K562 (cell line): Measurements from ENCODE around the gene CDK5R1. TPM values are rescaled to one million over a fixed set of nuclear protein-coding genes. Genes with fewer than 3 reads are reported as not detected.
A peak's percentile ranks its signal among the peaks of the same experiment; 100 is the strongest.

Experiments
- CBX8 ChIP-seq: fragments of 200-600 bp; sonication (generic); IDR thresholded peaks from 2 replicates; pipeline ENCODE4 v1.6.1; 2012; ENCODE audit warnings: borderline replicate concordance, mixed run types, low read depth, mild to moderate bottlenecking, moderate library complexity, mixed read lengths, low read length, control low read depth, inconsistent platforms; ENCODE audit not compliant: poor library complexity, severe bottlenecking; ENCODE audit errors: extremely low read depth
- COPS2 ChIP-seq: fragments of 450-650 bp; conservative IDR thresholded peaks from 2 replicates; pipeline ENCODE4 v1.6.1; 2016; ENCODE audit warnings: mild to moderate bottlenecking, moderate library complexity
- CREB3L1 ChIP-seq: fragments of 450-650 bp; IDR thresholded peaks from 2 replicates; pipeline ENCODE4 v1.6.1; 2014; ENCODE audit warnings: low read depth, mild to moderate bottlenecking, moderate library complexity, borderline replicate concordance
- ETS2 ChIP-seq: IDR thresholded peaks from 2 replicates; pipeline ENCODE4 v1.6.1; 2016; ENCODE audit warnings: borderline replicate concordance, missing genetic modification characterization, mild to moderate bottlenecking, moderate library complexity, missing compliant biosample characterization; ENCODE audit not compliant: poor library complexity, severe bottlenecking
- GTF2E2 ChIP-seq: fragments of 200-800 bp; sonication (Bioruptor generic); IDR thresholded peaks from 2 replicates; pipeline ENCODE4 v1.6.1; 2016; ENCODE audit warnings: missing genetic modification characterization, missing compliant biosample characterization
- RBM15 ChIP-seq: fragments of 200-400 bp; formaldehyde crosslinking; IDR thresholded peaks from 2 replicates; pipeline ENCODE4 v1.6.1; 2018; ENCODE audit warnings: mild to moderate bottlenecking, low read length, moderate library complexity; ENCODE audit not compliant: insufficient read depth
- SRF ChIP-seq, 2 experiments: fragments of 250-450, 450-650 bp in 1 of 2; sonication (Bioruptor Pico) in 1 of 2; sonication (generic) in 1 of 2; formaldehyde crosslinking; IDR thresholded peaks; 2 replicates each; pipeline versions ENCODE4 v1.5.0 to v1.5.1; 2020 to 2022; ENCODE audit warnings: mild to moderate bottlenecking in 1 of 2, missing genetic modification reagents in 1 of 2
- TBL1XR1 ChIP-seq, 2 experiments: IDR thresholded peaks; 2 replicates each; pipeline ENCODE4 v1.6.1; 2012; ENCODE audit warnings: improper control_type of control experiment in 2 of 2, low read length in 2 of 2, mild to moderate bottlenecking in 1 of 2
- TOE1 ChIP-seq, 2 experiments: fragments of 450-650 bp in 1 of 2; sonication (generic) in 1 of 2; formaldehyde crosslinking in 1 of 2; IDR thresholded peaks; 2 replicates each; pipeline versions ENCODE4 v1.7.1 to v1.8.0; 2016 to 2022; ENCODE audit warnings: borderline replicate concordance in 2 of 2, mild to moderate bottlenecking in 2 of 2, antibody characterized with exemption in 1 of 2, inconsistent platforms in 1 of 2, low read depth in 1 of 2, missing genetic modification reagents in 1 of 2, moderate library complexity in 1 of 2
- TRIM28 ChIP-seq: fragments of 450-650 bp; IDR thresholded peaks from 2 replicates; pipeline ENCODE4 v1.6.1; 2017
- YY1 ChIP-seq, 3 experiments: IDR thresholded peaks; 2 replicates each; pipeline ENCODE4 v1.6.1; 2011; ENCODE audit warnings: low read length in 2 of 3, mild to moderate bottlenecking in 2 of 3, moderate library complexity in 2 of 3, borderline replicate concordance in 1 of 3, control low read depth in 1 of 3, low read depth in 1 of 3; ENCODE audit not compliant: insufficient read depth in 3 of 3, insufficient replicate concordance in 2 of 3, control insufficient read depth in 1 of 3, insufficient read length in 1 of 3; ENCODE audit errors: extremely low read depth in 1 of 3
- ZBTB34 ChIP-seq: fragments of 250-450 bp; sonication (Bioruptor Pico); IDR thresholded peaks from 2 replicates; pipeline ENCODE4 v1.8.0; 2021; ENCODE audit warnings: mild to moderate bottlenecking, moderate library complexity
- polyA plus RNA-seq, 8 experiments: library from polyadenylated mRNA; depleted of rRNA in 4 of 8; stranded (reverse) in 5 of 8; unstranded in 3 of 8; fragments of >200 nt; fragmentation: Nextera tagmentation in 2 of 8; fragmentation: Illumina TruSeq in 1 of 8; extraction: Ambion mirVana in 2 of 8; extraction: Trizol in 1 of 8; gene quantifications; 2 replicates each; pipeline versions ENCODE4 v1.2.1 to v1.2.3, GENCODE V29; 2011 to 2014; ENCODE audit warnings: inconsistent platforms in 1 of 8, missing spikeins in 1 of 8
- total RNA-seq, 7 experiments: library from RNA; depleted of rRNA in 6 of 7; stranded (reverse); fragments of >200 nt in 6 of 7; fragmentation: Illumina TruSeq in 2 of 7; extraction: Trizol in 2 of 7; gene quantifications; 2 replicates each; pipeline versions ENCODE4 v1.2.1 to v1.2.3, GENCODE V29; 2011 to 2021; ENCODE audit warnings: low replicate concordance in 1 of 7
- TF ChIP-seq, protein P1 (sequence below), 2 experiments: IDR thresholded peaks in 1 of 2; conservative IDR thresholded peaks in 1 of 2; 2 replicates each; pipeline ENCODE4 v1.6.1; 2016; ENCODE audit warnings: low read depth in 2 of 2, mild to moderate bottlenecking in 1 of 2, missing compliant biosample characterization in 1 of 2, missing genetic modification characterization in 1 of 2, moderate library complexity in 1 of 2
- TF ChIP-seq, protein P2 (sequence below): fragments of 250-450 bp; sonication (Bioruptor Pico); IDR thresholded peaks from 2 replicates; pipeline ENCODE4 v1.9.0; 2021; ENCODE audit warnings: mild to moderate bottlenecking, inconsistent platforms
- TF ChIP-seq, protein P3 (sequence below): sonication (generic); formaldehyde crosslinking; IDR thresholded peaks from 2 replicates; pipeline ENCODE4 v1.5.0; 2020; ENCODE audit warnings: missing genetic modification reagents

CDK5R1 gene
- total and polyA plus RNA-seq, 9 of the 15 experiments (the other 6 are each of a cell fraction or from before 2014, with no cell fraction given): 0.10 to 4.8 (median 2.3) TPM

DNA sequence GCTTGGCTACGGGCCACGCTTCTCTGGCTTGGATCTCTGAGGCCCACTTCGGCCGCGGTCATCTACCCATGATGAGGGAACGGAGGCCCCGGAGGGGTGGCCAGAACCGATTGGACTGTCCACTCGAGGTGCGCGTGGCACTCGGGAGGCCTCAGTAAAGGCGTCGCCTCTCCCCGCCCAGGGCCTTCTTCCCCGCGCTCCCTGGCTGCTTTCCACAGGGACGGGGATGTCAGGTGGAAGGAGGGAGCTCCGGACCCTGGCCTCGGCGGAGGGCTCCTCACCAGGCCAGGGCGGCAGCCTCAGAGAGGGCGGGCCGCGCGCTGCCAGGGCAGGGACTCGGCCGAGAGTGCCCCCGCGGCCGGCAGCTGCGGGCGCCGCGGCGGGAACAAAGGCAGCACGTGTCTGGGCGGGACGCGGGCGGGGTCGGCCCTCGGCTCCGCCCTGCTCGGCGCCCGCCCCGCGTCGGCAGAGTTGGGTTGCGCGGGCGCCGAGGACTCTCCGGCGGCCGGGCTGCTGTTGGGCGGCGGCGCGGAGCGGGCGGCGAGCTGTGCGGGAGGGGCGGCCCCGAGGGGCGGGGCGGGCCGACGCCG is 587 bp upstream of the CDK5R1 start (continued):
- TF ChIP-seq, protein P1, sequence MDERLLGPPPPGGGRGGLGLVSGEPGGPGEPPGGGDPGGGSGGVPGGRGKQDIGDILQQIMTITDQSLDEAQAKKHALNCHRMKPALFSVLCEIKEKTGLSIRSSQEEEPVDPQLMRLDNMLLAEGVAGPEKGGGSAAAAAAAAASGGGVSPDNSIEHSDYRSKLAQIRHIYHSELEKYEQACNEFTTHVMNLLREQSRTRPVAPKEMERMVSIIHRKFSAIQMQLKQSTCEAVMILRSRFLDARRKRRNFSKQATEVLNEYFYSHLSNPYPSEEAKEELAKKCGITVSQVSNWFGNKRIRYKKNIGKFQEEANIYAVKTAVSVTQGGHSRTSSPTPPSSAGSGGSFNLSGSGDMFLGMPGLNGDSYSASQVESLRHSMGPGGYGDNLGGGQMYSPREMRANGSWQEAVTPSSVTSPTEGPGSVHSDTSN (CRISPR knock-in tag; IDR thresholded peaks at IDR 0.05; ENCODE audit: low read depth): no peak
- TF ChIP-seq, protein P1 (tag; conservative IDR thresholded peaks at IDR 0.05; ENCODE audit: low read depth): no peak
- TF ChIP-seq, protein P2, sequence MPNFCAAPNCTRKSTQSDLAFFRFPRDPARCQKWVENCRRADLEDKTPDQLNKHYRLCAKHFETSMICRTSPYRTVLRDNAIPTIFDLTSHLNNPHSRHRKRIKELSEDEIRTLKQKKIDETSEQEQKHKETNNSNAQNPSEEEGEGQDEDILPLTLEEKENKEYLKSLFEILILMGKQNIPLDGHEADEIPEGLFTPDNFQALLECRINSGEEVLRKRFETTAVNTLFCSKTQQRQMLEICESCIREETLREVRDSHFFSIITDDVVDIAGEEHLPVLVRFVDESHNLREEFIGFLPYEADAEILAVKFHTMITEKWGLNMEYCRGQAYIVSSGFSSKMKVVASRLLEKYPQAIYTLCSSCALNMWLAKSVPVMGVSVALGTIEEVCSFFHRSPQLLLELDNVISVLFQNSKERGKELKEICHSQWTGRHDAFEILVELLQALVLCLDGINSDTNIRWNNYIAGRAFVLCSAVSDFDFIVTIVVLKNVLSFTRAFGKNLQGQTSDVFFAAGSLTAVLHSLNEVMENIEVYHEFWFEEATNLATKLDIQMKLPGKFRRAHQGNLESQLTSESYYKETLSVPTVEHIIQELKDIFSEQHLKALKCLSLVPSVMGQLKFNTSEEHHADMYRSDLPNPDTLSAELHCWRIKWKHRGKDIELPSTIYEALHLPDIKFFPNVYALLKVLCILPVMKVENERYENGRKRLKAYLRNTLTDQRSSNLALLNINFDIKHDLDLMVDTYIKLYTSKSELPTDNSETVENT (CRISPR knock-in tag): peak; percentile 57; the same call in 1 of the 2 replicates
- TF ChIP-seq TRIM28 (no peak), YY1 (IDR thresholded peaks at IDR 0.05; ENCODE audit: borderline replicate concordance in 1 of 3, control insufficient read depth in 1 of 3, extremely low read depth in 1 of 3, insufficient read depth in 3 of 3, insufficient read length in 1 of 3, insufficient replicate concordance in 2 of 3, low read depth in 1 of 3, low read length in 2 of 3) (peak in 1 of 3 experiments; percentile 46), TBL1XR1 (IDR thresholded peaks at IDR 0.05; ENCODE audit: low read length in 2 of 2) (no peak), CBX8 (no peak), TOE1 (IDR thresholded peaks at IDR 0.05; ENCODE audit: borderline replicate concordance) (no peak), TOE1 (CRISPR knock-in tag; IDR thresholded peaks at IDR 0.05; ENCODE audit: borderline replicate concordance, low read depth) (no peak), COPS2 (no peak), CREB3L1 (peak; percentile 54; the same call in 1 of the 2 replicates), SRF (CRISPR knock-in tag; IDR thresholded peaks at IDR 0.05) (no peak), ZBTB34 (CRISPR knock-in tag) (no peak), RBM15 (no peak), ETS2 (tag) (no peak), GTF2E2 (tag) (no peak)
- TF ChIP-seq, protein P3, sequence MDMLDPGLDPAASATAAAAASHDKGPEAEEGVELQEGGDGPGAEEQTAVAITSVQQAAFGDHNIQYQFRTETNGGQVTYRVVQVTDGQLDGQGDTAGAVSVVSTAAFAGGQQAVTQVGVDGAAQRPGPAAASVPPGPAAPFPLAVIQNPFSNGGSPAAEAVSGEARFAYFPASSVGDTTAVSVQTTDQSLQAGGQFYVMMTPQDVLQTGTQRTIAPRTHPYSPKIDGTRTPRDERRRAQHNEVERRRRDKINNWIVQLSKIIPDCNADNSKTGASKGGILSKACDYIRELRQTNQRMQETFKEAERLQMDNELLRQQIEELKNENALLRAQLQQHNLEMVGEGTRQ: peak; percentile 60
